ENCODE data around the gene PTPRN2.

PTPRN2 gene

GRCh38 chr7:158355456-158356065 is 232.1 kb downstream of the PTPRN2 start:
- Histone ChIP-seq H2BK120ac (ENCODE audit: low read depth, low read length) (no peak overlapping the region), H3K14ac (ENCODE audit: low read length) (no peak overlapping the region), H2BK15ac (ENCODE audit: low read length) (no peak overlapping the region), H4K91ac (ENCODE audit: low read depth, low read length, poor library complexity) (no peak overlapping the region), H3K27me3 (ENCODE audit: control insufficient read depth in 3 of 3, insufficient read depth in 3 of 3, low read depth in 1 of 3, low read length in 3 of 3) (peaks cover 0 to 21% (median 7%) of the 10 kb centered on the region in 3 experiments), H3K18ac (ENCODE audit: low read length) (no peak overlapping the region), H3K23ac (ENCODE audit: low read depth, low read length, poor library complexity) (no peak overlapping the region), H3K79me1 (ENCODE audit: low read depth, low read length) (no peaks in the 10 kb centered on the region), H3K36me3 (replicated peaks in 1 of 2; ENCODE audit: control insufficient read depth in 2 of 2, insufficient read depth in 2 of 2, low read length in 2 of 2) (no peaks in the 10 kb centered on the region), H3K27ac (replicated peaks; ENCODE audit: low read length) (no peak overlapping the region), H3K4ac (ENCODE audit: low read length) (no peak overlapping the region), H2BK12ac (ENCODE audit: low read length) (no peak overlapping the region), H3K4me3 (ENCODE audit: low read length in 2 of 2) (peak overlapping the region in 1 of 2 donors; percentile 68), H2AFZ (ENCODE audit: low read length) (no peak overlapping the region), H3K4me2 (ENCODE audit: insufficient read depth, low read length, poor library complexity, severe bottlenecking) (no peak overlapping the region), H2BK5ac (ENCODE audit: low read length) (no peak overlapping the region), H3K4me1 (ENCODE audit: control insufficient read depth in 2 of 2, insufficient read depth in 1 of 2, low read depth in 1 of 2, low read length in 2 of 2) (peaks cover 0 to 2% of the 10 kb centered on the region in 2 donors), H3K9me3 (replicated peaks in 1 of 2; ENCODE audit: control insufficient read depth in 2 of 2, insufficient read depth in 1 of 2, low read depth in 1 of 2, low read length in 2 of 2) (peaks cover 0 to 9% of the 10 kb centered on the region in 2 donors), H4K8ac (ENCODE audit: low read depth, low read length) (no peak overlapping the region), H3K9ac (ENCODE audit: low read depth, low read length, poor library complexity) (no peak overlapping the region), H2AK5ac (ENCODE audit: low read depth, low read length) (no peak overlapping the region)
- DNase-seq (ENCODE audit: low spot score): no peak
- no CpG with 5 or more reads among the region's 15 CpGs for WGBS, 2 donors (ENCODE audit: extremely low coverage in 2 of 2, insufficient read length in 2 of 2, insufficient replicate concordance in 1 of 2)

- H3K9ac ChIP-seq (ENCODE audit: low read depth, low read length, poor library complexity): no peak overlapping the region
- H3K4me3 ChIP-seq (ENCODE audit: low read length in 2 of 2): no peak overlapping the region
- no peak overlapping the region for H3K23ac ChIP-seq (ENCODE audit: low read depth, low read length, poor library complexity)
- no peak overlapping the region for H3K14ac ChIP-seq (ENCODE audit: low read length)
- H2AK5ac ChIP-seq (ENCODE audit: low read depth, low read length): no peak overlapping the region
- H2BK15ac ChIP-seq (ENCODE audit: low read length): no peak overlapping the region
- no peak overlapping the region for H4K8ac ChIP-seq (ENCODE audit: low read depth, low read length)
- H2BK12ac ChIP-seq (ENCODE audit: low read length): no peak overlapping the region
- no peak overlapping the region for H2BK5ac ChIP-seq (ENCODE audit: low read length)
- no peak overlapping the region for H3K4me2 ChIP-seq (ENCODE audit: insufficient read depth, low read length, poor library complexity, severe bottlenecking)
- no CpG with 5 or more reads among the region's 3 CpGs for WGBS, 2 donors (ENCODE audit: extremely low coverage in 2 of 2, insufficient read length in 2 of 2, insufficient replicate concordance in 1 of 2)
- no peak overlapping the region for H2BK120ac ChIP-seq (ENCODE audit: low read depth, low read length)
- H2AFZ ChIP-seq (ENCODE audit: low read length): no peak overlapping the region
- no peaks in the 10 kb centered on the region for H3K36me3 ChIP-seq (replicated peaks in 1 of 2; ENCODE audit: control insufficient read depth in 2 of 2, insufficient read depth in 2 of 2, low read length in 2 of 2)
- H3K79me1 ChIP-seq (ENCODE audit: low read depth, low read length): no peaks in the 10 kb centered on the region
- H3K18ac ChIP-seq (ENCODE audit: low read length): no peak overlapping the region
- peaks cover 0 to 9% of the 10 kb centered on the region in 2 donors for H3K9me3 ChIP-seq (replicated peaks in 1 of 2; ENCODE audit: control insufficient read depth in 2 of 2, insufficient read depth in 1 of 2, low read depth in 1 of 2, low read length in 2 of 2)
- H3K4ac ChIP-seq (ENCODE audit: low read length): no peak overlapping the region
- no peak for DNase-seq (ENCODE audit: low spot score)
- H4K91ac ChIP-seq (ENCODE audit: low read depth, low read length, poor library complexity): no peak overlapping the region
- peaks cover 0 to 2% of the 10 kb centered on the region in 2 donors for H3K4me1 ChIP-seq (ENCODE audit: control insufficient read depth in 2 of 2, insufficient read depth in 1 of 2, low read depth in 1 of 2, low read length in 2 of 2)
- peaks cover 0 to 28% (median 7%) of the 10 kb centered on the region in 3 experiments for H3K27me3 ChIP-seq (ENCODE audit: control insufficient read depth in 3 of 3, insufficient read depth in 3 of 3, low read depth in 1 of 3, low read length in 3 of 3)
- no peak overlapping the region for H3K27ac ChIP-seq (replicated peaks; ENCODE audit: low read length)
Observed at GRCh38 chr7:158354861-158355260, 232.8 kb downstream of the PTPRN2 start.

GRCh38 chr7:158353606-158354570 is 233.7 kb downstream of the PTPRN2 start:
- no peak overlapping the region for H2BK120ac ChIP-seq (ENCODE audit: low read depth, low read length)
- WGBS, 2 donors (ENCODE audit: extremely low coverage in 2 of 2, insufficient read length in 2 of 2, insufficient replicate concordance in 1 of 2): no CpG with 5 or more reads among the region's 12 CpGs
- DNase-seq (ENCODE audit: low spot score): peak; percentile 51
- no peak overlapping the region for H2BK12ac ChIP-seq (ENCODE audit: low read length)
- no peak overlapping the region for H2BK15ac ChIP-seq (ENCODE audit: low read length)
- H2AFZ ChIP-seq (ENCODE audit: low read length): no peak overlapping the region
- no peak overlapping the region for H3K4me2 ChIP-seq (ENCODE audit: insufficient read depth, low read length, poor library complexity, severe bottlenecking)
- H2BK5ac ChIP-seq (ENCODE audit: low read length): no peak overlapping the region
- H3K23ac ChIP-seq (ENCODE audit: low read depth, low read length, poor library complexity): no peak overlapping the region
- H3K36me3 ChIP-seq (replicated peaks in 1 of 2; ENCODE audit: control insufficient read depth in 2 of 2, insufficient read depth in 2 of 2, low read length in 2 of 2): no peaks in the 10 kb centered on the region
- peak overlapping the region; percentile 57 for H2AK5ac ChIP-seq (ENCODE audit: low read depth, low read length)
- H3K4me1 ChIP-seq (ENCODE audit: control insufficient read depth in 2 of 2, insufficient read depth in 1 of 2, low read depth in 1 of 2, low read length in 2 of 2): peaks cover 0 to 2% of the 10 kb centered on the region in 2 donors
- peaks cover 0 to 9% of the 10 kb centered on the region in 2 donors for H3K9me3 ChIP-seq (replicated peaks in 1 of 2; ENCODE audit: control insufficient read depth in 2 of 2, insufficient read depth in 1 of 2, low read depth in 1 of 2, low read length in 2 of 2)
- H3K18ac ChIP-seq (ENCODE audit: low read length): peak overlapping the region; percentile 33
- H3K14ac ChIP-seq (ENCODE audit: low read length): no peak overlapping the region
- H3K27me3 ChIP-seq (ENCODE audit: control insufficient read depth in 3 of 3, insufficient read depth in 3 of 3, low read depth in 1 of 3, low read length in 3 of 3): peaks cover 0 to 30% (median 7%) of the 10 kb centered on the region in 3 experiments
- H4K91ac ChIP-seq (ENCODE audit: low read depth, low read length, poor library complexity): no peak overlapping the region
- H3K27ac ChIP-seq (replicated peaks; ENCODE audit: low read length): no peak overlapping the region
- H3K79me1 ChIP-seq (ENCODE audit: low read depth, low read length): no peaks in the 10 kb centered on the region
- no peak overlapping the region for H3K4ac ChIP-seq (ENCODE audit: low read length)
- no peak overlapping the region for H3K4me3 ChIP-seq (ENCODE audit: low read length in 2 of 2)
- H3K9ac ChIP-seq (ENCODE audit: low read depth, low read length, poor library complexity): peak overlapping the region; percentile 32
- H4K8ac ChIP-seq (ENCODE audit: low read depth, low read length): no peak overlapping the region
